GM12872 (cell line): ENCODE results near the gene PPP2R2C.

Experiments used
- CTCF ChIP-seq: IDR thresholded peaks from 3 replicates; pipeline ENCODE4 v1.5.1; 2011; ENCODE audit warnings: low read depth, mild to moderate bottlenecking, low read length, moderate library complexity; ENCODE audit not compliant: insufficient read depth

PPP2R2C gene

GRCh38 chr4:6425336-6425735 is 47.1 kb downstream of the PPP2R2C start:
- no peak for TF ChIP-seq CTCF

- TF ChIP-seq CTCF = no peak
Measured at GRCh38 chr4:6424425-6424824, 48.0 kb downstream of the PPP2R2C start.

- no peak for TF ChIP-seq CTCF
Measured at GRCh38 chr4:6423575-6423974, 48.8 kb downstream of the PPP2R2C start.

GRCh38 chr4:6422866-6423265 is 49.5 kb downstream of the PPP2R2C start:
- TF ChIP-seq CTCF = no peak

- no peak for TF ChIP-seq CTCF
Measured at GRCh38 chr4:6422105-6422504, 50.3 kb downstream of the PPP2R2C start.

GRCh38 chr4:6421397-6421796 is 51.0 kb downstream of the PPP2R2C start:
- no peak for TF ChIP-seq CTCF

- TF ChIP-seq CTCF = no peak
Measured at GRCh38 chr4:6420972-6421371, 51.4 kb downstream of the PPP2R2C start.

GRCh38 chr4:6420036-6420435 is 52.4 kb downstream of the PPP2R2C start:
- TF ChIP-seq CTCF = no peak
